HT1080 (cell line): Measurements from ENCODE around the gene ACTL8. TPM values are rescaled to one million over a fixed set of nuclear protein-coding genes. Genes with fewer than 3 reads are reported as not detected.
A peak's percentile ranks its signal among the peaks of the same experiment; 100 is the strongest.

ENCODE experiments used
- DNase-seq: peaks from one replicate; pipeline ENCODE4 v3.0.0-alpha.2; 2015; ENCODE audit warnings: low read depth
- total RNA-seq: library from RNA; depleted of rRNA; stranded (reverse); fragments of >200 nt; shearing (Covaris generic); gene quantifications from 2 replicates; pipeline ENCODE4 v1.2.3, GENCODE V29; 2014

The ACTL8 gene
- total RNA-seq, 1 experiment from 2014 or later, result 32.7 TPM

DNA sequence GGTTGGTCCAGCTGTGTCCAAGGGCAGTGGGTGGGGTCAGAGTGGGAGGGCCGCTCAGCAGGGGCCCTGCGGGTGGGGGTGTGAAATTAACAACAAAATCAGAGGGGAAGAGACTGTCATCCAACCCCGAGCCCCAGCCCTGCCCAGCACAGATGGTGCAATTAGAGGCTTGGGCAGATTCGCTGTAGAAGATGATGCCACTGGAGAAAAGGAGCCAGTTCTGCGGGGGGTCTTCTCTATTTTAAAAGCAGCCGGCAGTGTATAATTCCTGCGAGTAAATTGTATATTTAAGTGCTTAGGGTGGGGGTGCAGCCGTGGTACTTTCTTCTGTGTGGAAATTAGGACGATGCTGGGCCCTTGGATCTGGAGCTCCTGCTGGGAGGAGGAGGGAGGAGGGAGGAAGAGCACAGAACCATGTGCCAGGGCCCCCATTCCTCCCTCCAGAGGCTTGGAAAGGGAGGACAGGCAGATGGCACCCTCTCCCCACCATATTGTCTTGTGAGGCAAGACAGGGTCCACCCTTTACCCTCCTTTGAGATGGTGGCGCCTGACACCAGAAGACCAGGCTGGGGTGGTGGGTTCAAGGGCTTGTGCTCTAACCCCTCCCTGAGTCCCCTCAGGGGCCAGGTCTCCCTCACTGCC, 89.2 kb downstream of the ACTL8 start:
- DNase-seq, result no peak

DNA sequence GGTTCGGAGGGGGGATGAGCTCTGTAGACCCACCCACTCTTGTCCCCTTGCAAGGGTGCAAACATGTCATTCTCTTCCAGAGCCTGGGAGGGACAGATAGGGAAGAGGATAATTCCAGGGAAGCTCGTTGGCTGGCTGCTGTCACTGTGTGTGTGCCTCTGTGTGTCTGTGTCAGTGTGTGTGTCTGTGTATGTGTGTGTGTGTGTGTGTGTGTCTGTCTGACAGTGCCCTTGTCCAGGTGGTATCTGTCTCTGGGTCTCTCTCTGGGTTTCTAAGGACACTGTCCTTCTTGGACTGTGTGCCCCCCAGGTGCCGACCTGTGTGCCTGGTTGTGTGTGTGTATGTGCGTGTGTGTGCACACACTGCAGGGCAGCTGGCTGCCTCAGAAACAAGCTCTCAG, 90.5 kb downstream of the ACTL8 start:
- no peak for DNase-seq

GRCh38 chr1:17846341-17846740, 91.2 kb downstream of the ACTL8 start:
- DNase-seq, result peak; percentile 47

DNA sequence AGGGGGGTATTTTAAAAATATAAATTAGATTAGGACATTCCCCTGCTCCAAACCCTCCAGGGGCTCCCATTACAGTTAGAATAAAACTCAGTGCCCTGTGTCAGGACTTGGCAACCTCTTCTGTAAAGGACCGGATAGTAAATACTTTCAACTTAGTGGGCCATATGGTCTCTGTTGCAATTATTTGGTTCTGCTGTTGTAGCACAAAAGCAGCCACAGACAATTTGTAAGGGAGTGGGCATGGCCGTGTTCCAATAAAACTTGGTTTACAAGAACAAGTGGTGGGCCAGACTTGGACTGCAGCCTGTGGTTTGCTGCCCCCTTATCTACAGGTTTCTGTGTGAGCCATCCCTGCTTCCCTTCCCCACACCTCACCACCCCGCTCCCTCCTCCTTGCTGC, 92.0 kb downstream of the ACTL8 start:
- DNase-seq, result no peak

- DNase-seq, result no peak
Observed at GRCh38 chr1:17849216-17849615, 94.1 kb downstream of the ACTL8 start.

DNA sequence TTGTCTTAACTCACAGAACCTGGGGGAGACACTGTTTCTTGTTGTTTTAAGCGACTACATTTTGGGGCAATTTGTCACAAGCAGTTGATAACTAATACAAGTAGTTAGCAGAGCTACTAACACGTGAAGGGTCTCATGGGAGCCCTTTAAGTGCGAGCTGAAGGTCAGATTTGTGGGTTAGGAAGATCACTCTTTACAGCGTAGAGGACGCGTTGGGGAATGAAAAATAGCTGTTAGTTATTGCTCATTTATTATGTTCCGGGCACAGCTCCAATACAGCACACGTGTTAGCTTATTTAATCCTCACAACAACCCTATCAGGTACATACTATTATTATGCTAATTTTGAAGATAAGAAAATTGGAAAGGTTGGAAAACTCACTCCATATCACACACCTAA, 95.9 kb downstream of the ACTL8 start:
- no peak for DNase-seq

DNA sequence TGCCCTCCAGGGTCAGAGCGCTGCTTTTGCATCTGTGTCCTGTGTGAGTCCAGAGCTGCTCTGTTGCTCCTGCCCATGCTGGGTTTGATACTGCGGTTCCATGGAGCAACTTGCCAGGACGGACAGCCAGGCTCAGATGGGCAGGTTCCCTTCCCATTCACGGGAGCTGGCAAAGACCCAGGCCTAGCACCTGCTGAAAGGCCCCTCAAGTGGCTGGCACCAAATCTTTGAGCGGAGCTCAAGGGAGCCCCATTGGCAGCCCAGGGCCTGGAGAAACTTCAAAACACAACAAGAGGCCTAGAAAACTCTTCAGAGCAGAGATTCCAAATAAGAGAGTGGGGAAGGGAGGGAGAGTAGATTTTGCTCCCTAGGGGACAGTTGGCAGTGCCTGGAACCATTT, 97.2 kb downstream of the ACTL8 start:
- no peak for DNase-seq

- no peak for DNase-seq
Observed at GRCh38 chr1:17853241-17853935, 98.3 kb downstream of the ACTL8 start.

DNA sequence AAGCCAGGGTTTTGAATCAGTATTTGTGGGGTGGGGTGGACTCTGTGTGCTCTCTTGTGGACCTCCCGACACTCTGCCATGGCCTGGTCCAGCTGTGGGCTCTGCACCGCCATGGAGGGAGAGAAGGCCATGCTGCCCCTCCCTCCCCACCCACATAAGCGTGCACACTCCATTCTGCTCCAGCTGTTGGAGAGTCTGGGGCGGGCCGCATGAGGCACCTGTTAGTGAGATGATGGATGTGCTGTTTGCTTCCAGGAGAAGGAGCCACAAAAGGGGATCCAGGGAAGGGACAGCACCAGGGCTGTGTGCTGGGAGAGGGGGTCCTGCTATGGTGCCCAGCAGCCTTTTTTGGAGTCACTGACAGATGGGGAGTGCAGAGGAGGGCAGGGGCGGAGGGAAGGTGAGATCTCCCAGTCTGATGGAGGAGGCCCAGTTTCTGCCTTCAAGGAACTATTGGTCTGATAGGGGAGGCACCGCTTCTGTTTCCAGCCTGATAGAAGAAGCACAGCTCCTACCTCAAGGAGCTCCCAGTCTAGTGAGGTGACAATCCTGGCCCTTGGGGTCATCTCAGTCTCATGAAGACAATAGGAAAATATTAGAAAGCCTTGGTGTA, 101.5 kb downstream of the ACTL8 start:
- no peak for DNase-seq

DNA sequence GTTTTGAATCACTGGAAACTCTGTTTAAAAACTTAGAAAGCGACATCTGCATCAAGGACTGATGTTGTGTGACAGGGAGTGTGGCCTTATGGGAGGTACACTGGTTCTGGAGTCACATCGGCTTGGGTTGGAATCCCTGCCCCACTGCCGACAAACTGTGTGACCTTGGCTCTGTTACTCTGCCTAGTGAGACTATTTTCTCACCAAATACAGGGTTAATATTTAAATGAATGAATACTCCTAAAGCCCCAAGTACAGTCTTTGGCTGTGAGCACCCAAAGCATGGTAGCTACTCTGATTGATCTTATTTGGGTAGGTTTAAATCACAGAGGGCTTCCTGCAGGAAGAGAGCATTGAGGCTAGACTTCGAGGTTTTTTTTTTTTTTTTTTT, 102.0 kb downstream of the ACTL8 start:
- DNase-seq, result no peak

DNA sequence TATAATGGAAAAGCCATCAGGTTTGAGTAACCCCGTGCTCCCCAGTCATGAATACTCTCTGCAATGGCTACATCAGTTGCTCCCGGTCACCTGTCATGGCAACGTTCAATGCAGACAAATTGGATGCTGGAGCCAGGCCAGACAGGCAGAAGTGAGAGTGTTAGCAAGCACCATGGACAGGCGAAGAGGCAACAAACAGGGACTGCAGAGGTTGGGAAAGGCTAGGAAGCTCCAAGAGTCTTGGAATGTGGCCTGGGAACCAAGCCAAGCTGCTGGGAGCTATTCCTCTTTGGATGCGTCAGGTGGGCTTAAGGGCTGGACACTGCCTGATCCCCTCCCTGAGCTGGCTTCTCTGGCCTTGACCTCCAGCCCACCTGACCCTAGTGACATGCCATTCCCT, 102.9 kb downstream of the ACTL8 start:
- peak; percentile 47 for DNase-seq

DNA sequence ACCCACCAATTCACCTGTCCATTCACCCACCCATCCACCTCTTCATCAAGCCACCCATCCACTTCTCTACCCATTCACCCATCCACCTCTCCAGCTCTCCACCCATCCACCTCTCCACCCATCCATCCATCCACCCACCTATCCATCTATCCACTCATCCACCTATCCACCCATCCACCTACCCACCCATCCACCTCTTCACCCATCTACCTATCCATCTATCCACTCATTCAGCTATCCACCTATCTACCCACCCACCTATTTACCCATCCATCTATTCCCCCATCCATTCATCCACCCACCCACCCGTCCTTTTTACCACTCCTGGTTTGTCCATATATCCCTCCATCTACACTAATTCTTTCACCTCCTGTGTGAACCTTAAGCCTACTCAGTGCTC, 105.7 kb downstream of the ACTL8 start:
- no peak for DNase-seq

- peak; percentile 50 for DNase-seq
Observed at GRCh38 chr1:17861685-17862084, 106.6 kb downstream of the ACTL8 start.

DNA sequence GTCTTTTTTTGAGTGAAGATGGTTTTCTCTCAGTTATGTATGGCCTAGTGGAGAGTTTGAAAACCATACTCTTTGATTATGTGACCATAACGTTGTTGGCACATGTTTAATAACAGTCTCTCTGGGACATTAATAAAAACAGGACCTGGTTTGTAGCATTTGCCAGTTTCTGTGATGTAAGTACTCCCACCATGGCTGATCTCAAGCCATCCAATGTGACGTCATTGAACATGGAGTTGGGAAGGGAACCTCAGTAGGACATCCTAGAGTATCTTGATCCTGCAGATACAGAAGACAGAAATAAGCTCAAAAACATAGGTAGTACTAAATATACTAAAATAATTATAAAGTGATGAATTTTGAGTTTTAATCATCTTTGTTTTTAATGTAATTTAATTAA, 107.0 kb downstream of the ACTL8 start:
- no peak for DNase-seq

GRCh38 chr1:17865912-17866739, 111.0 kb downstream of the ACTL8 start:
- DNase-seq, result peak; percentile 96

DNA sequence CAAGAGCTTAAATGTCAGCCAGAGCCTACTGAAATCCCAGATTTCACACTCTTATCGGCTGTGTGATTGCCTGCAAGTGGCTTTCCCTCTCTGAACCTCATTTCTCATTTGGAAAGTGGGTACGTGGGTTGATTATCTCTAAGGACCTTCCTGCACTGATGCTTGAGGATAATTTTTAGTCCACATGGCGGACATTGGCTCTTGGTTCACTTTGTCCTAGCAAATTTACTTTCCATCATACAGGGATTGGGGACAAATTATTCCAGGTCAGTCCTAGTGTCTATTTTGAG, 111.6 kb downstream of the ACTL8 start:
- DNase-seq, result no peak

GRCh38 chr1:17867470-17867869, 112.3 kb downstream of the ACTL8 start:
- no peak for DNase-seq

DNA sequence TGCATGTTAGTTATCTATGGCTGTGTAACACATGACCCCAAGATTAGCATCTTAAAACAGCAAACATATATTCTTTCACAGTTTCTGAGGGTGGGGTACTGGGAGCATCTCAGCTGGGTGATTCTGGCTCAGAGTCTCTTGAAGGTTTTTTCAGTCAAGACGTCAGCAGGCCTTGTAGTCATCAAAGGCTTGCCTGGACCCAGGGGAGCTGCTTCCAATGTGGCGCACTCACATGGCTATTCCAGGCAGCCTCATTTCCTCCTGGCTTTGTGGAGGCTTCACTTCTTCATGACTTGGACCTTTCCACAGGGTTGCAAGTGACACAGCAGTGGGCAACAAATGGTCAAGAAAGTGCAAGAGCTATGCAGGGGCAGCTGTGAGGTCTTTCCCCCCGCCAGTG, 114.7 kb downstream of the ACTL8 start:
- DNase-seq, result no peak

DNA sequence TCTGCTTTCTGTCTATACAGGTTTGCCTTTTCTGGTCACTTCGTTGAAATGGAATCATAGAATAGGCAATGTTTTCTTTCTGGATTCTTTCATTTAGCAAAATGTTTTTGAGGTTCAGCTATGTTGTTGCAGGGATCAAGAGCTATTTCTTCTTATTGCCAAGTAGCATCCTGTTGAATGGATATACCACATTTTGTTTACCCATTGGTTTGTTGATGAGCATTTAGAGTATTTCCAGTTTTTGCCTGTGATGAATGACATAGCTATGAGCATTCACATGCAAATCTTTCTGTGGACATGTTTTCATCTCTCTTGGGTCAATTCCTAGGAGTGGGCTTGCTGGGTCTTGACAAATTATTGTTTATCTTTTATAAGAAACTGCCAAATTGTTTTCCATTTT, 115.5 kb downstream of the ACTL8 start:
- DNase-seq, result no peak

DNA sequence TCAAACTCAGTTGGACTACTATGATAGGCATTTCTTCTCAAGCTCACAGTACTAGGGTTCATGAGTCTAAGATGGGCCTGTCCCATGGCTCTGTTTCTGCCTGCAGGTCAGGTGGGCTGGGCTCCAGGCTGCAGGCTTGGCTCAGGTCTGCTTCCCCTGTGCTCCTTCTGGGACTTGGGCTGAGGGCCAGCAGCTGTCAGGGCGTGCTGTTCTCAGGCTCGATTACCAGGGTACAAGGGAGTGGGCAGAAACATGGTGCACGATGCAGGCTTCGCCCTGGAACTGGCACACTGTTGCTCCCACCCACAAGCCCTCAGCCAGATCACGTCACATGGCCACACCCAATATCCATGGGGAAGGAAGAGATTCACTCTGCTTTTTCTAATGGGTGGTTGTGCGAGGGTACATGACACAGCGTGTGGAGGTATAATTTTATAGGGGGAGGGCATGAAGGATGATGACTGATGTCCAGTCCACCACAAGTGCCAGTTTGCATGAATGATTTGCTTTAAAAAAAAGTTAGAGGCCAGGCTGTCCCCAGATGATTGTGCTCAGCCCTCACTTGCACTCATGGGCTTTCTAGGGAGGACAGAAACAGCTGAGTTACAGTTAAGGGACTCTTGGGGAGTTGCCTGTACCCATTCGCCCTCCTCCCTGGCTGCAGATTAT, 118.0 kb downstream of the ACTL8 start:
- no peak for DNase-seq

DNA sequence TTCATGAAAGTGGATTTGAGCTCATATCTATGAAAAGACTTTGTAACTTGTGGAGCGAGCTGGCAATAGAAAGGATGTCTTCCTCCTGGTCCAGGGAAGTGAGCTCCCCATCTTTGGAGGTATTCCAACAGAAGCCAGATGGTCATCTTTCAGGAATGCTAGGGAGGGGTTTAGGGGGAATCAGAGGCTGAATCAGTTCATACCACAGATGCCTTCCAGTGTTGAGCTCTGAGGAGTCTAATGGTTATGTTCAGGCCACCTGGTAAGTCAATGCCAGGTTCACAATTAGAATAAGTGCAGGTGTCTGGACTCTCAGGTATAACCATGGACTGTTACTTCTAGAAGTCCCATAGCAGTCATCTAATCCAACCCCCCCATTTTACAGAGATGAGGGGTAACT, 119.1 kb downstream of the ACTL8 start:
- DNase-seq, result peak; percentile 87

DNA sequence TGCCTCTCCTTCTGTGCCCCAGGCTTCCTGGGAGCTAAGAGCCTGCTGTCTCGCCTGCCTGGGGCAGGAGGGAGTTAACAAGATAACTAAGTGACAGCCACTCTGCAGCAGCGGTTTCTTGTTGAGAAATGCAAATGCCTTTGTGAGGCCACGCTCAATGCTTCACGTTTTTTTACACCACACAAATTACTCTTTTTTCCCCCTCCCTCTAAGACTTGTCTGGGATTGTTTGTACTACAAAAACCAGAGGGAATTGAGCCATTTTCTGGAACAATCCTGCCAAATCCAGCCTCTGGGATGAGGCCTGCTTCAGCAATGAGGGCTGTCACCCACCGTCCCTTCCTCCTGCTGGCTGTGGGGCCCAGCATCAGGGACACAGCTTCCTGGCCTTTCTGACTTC, 119.6 kb downstream of the ACTL8 start:
- no peak for DNase-seq
